HepG2 (cell line): ENCODE measurements around the gene CDC42EP4. TPM values are rescaled to one million over a fixed set of nuclear protein-coding genes. Genes with fewer than 3 reads are reported as not detected.

Source experiments
- AKAP8 ChIP-seq: sonication (generic); formaldehyde crosslinking; IDR thresholded peaks from 2 replicates; pipeline ENCODE4 v1.5.1; 2020; ENCODE audit warnings: mild to moderate bottlenecking, missing genetic modification reagents
- CCAR2 ChIP-seq: fragments of 200-400 bp; formaldehyde crosslinking; optimal IDR thresholded peaks from 2 replicates; pipeline ENCODE3; 2018; ENCODE audit warnings: low read depth, mild to moderate bottlenecking, low read length, moderate library complexity
- GPN1 ChIP-seq: sonication (generic); formaldehyde crosslinking; IDR thresholded peaks from 2 replicates; pipeline ENCODE4 v1.5.1; 2020; ENCODE audit warnings: missing genetic modification reagents, borderline replicate concordance
- NCOA2 ChIP-seq: sonication (generic); formaldehyde crosslinking; IDR thresholded peaks from 2 replicates; pipeline ENCODE4 v1.8.0; 2022; ENCODE audit warnings: inconsistent platforms
- NFKBIZ ChIP-seq: IDR thresholded peaks from 2 replicates; pipeline ENCODE4 v1.6.1; 2018; ENCODE audit warnings: missing genetic modification reagents, missing compliant biosample characterization
- NR2F2 ChIP-seq: IDR thresholded peaks from 2 replicates; pipeline ENCODE4 v1.6.1; 2012; ENCODE audit warnings: low read depth, inconsistent platforms, borderline replicate concordance
- PCBP2 ChIP-seq: fragments of 200-400 bp; formaldehyde crosslinking; optimal IDR thresholded peaks from 2 replicates; pipeline ENCODE3; 2018; ENCODE audit warnings: low read length, low read depth; ENCODE audit not compliant: poor library complexity, severe bottlenecking
- POLR2AphosphoS2 ChIP-seq: IDR thresholded peaks from 2 replicates; pipeline ENCODE4 v1.6.1; 2011; ENCODE audit warnings: low read depth, low read length, improper control_type of control experiment
- SIX4 ChIP-seq: sonication (generic); formaldehyde crosslinking; IDR thresholded peaks from 2 replicates; pipeline ENCODE4 v1.4.0; 2020; ENCODE audit warnings: missing genetic modification reagents
- SSRP1 ChIP-seq: IDR thresholded peaks from 2 replicates; pipeline ENCODE4 v1.6.1; 2016; ENCODE audit warnings: control low read depth
- WIZ ChIP-seq: sonication (generic); formaldehyde crosslinking; IDR thresholded peaks from 2 replicates; pipeline ENCODE4 v1.5.1; 2020; ENCODE audit warnings: mild to moderate bottlenecking, missing genetic modification reagents
- ZEB1 ChIP-seq: IDR thresholded peaks from 2 replicates; pipeline ENCODE4 v1.6.1; 2012; ENCODE audit warnings: mild to moderate bottlenecking, low read depth, inconsistent platforms; ENCODE audit not compliant: insufficient replicate concordance
- ZNF136 ChIP-seq: sonication (generic); formaldehyde crosslinking; IDR thresholded peaks from 2 replicates; pipeline ENCODE4 v1.8.1; 2022; ENCODE audit warnings: low read depth, mild to moderate bottlenecking, moderate library complexity, missing genetic modification reagents
- ZNF205 ChIP-seq: IDR thresholded peaks from 2 replicates; pipeline ENCODE4 v1.6.1; 2018; ENCODE audit warnings: missing biosample characterization, missing genetic modification reagents
- ZNF225 ChIP-seq: sonication (generic); formaldehyde crosslinking; IDR thresholded peaks from 2 replicates; pipeline ENCODE4 v1.4.0; 2020; ENCODE audit warnings: mild to moderate bottlenecking, missing genetic modification reagents
- ZNF446 ChIP-seq: sonication (generic); formaldehyde crosslinking; IDR thresholded peaks from 2 replicates; pipeline ENCODE4 v1.5.0; 2020; ENCODE audit warnings: mild to moderate bottlenecking, missing genetic modification reagents
- ZNF546 ChIP-seq: sonication (generic); formaldehyde crosslinking; conservative IDR thresholded peaks from 2 replicates; pipeline ENCODE4 v1.8.1; 2023; ENCODE audit warnings: mild to moderate bottlenecking, missing genetic modification reagents
- ZNF607 ChIP-seq: sonication (generic); formaldehyde crosslinking; IDR thresholded peaks from 2 replicates; pipeline ENCODE4 v1.5.1; 2020; ENCODE audit warnings: missing genetic modification reagents, mild to moderate bottlenecking, borderline replicate concordance
- ZNF652 ChIP-seq: IDR thresholded peaks from 2 replicates; pipeline ENCODE4 v1.6.1; 2016; ENCODE audit warnings: low read depth, borderline replicate concordance
- ZNF766 ChIP-seq: sonication (generic); formaldehyde crosslinking; IDR thresholded peaks from 2 replicates; pipeline ENCODE4 v1.5.0; 2020; ENCODE audit warnings: missing genetic modification reagents, borderline replicate concordance
- polyA plus RNA-seq, 8 experiments: library from polyadenylated mRNA; depleted of rRNA in 3 of 8; stranded (reverse) in 7 of 8; unstranded in 1 of 8; fragments of >200 nt; fragmentation: Illumina TruSeq in 4 of 8; extraction: Trizol in 4 of 8; gene quantifications; 2 replicates each; pipeline versions ENCODE4 v1.2.1 to v1.2.3, GENCODE V29; 2011 to 2016; ENCODE audit warnings: low read depth in 4 of 8, missing spikeins in 1 of 8, mixed read lengths in 1 of 8; ENCODE audit not compliant: insufficient read depth in 1 of 8
- total RNA-seq, 5 experiments: library from RNA; depleted of rRNA; stranded (reverse); fragments of >200 nt; fragmentation: Illumina TruSeq; extraction: Trizol; gene quantifications; 2 replicates each; pipeline ENCODE4 v1.2.3, GENCODE V29; 2016; ENCODE audit warnings: low read depth in 1 of 5
- TF ChIP-seq, protein P1 (sequence below): sonication (generic); formaldehyde crosslinking; IDR thresholded peaks from 2 replicates; pipeline ENCODE4 v1.4.0; 2020; ENCODE audit warnings: missing genetic modification reagents, borderline replicate concordance
- TF ChIP-seq, protein P2 (sequence below): sonication (generic); formaldehyde crosslinking; IDR thresholded peaks from 2 replicates; pipeline ENCODE4 v1.8.0; 2022; ENCODE audit warnings: mild to moderate bottlenecking, missing genetic modification reagents; ENCODE audit not compliant: insufficient replicate concordance
- TF ChIP-seq, protein P3 (sequence below): sonication (generic); formaldehyde crosslinking; IDR thresholded peaks from 2 replicates; pipeline ENCODE4 v1.4.0; 2020; ENCODE audit warnings: missing genetic modification reagents
- TF ChIP-seq, protein P4 (sequence below): sonication (generic); formaldehyde crosslinking; IDR thresholded peaks from 2 replicates; pipeline ENCODE4 v1.4.0; 2020; ENCODE audit warnings: mild to moderate bottlenecking, missing genetic modification reagents

The CDC42EP4 gene
- total and polyA plus RNA-seq, 2 of the 13 experiments (the other 11 are each of a cell fraction or from before 2014, with no cell fraction given) = 19.0 to 54.0 TPM

DNA sequence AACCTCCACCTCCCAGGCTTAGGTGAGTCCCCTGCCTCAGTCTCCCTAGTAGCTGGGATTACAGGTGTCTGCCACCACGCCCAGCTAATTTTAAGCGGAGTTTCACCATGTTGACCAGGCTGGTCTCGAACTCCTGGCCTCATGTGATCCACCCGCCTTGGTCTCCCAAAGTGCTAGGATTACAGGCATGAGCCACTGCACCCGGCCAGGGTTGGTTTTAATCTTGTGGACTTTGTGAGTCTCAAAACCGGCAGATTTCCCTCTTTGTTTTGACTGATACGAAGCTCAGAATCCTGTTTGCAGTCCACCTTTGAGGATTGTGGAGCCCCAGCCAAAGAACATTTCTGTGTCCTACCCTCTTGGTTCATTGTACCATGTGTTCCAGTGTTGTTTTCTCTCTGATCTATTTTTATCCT is 33.7 kb downstream of the CDC42EP4 start (continued):
- TF ChIP-seq, protein P1, sequence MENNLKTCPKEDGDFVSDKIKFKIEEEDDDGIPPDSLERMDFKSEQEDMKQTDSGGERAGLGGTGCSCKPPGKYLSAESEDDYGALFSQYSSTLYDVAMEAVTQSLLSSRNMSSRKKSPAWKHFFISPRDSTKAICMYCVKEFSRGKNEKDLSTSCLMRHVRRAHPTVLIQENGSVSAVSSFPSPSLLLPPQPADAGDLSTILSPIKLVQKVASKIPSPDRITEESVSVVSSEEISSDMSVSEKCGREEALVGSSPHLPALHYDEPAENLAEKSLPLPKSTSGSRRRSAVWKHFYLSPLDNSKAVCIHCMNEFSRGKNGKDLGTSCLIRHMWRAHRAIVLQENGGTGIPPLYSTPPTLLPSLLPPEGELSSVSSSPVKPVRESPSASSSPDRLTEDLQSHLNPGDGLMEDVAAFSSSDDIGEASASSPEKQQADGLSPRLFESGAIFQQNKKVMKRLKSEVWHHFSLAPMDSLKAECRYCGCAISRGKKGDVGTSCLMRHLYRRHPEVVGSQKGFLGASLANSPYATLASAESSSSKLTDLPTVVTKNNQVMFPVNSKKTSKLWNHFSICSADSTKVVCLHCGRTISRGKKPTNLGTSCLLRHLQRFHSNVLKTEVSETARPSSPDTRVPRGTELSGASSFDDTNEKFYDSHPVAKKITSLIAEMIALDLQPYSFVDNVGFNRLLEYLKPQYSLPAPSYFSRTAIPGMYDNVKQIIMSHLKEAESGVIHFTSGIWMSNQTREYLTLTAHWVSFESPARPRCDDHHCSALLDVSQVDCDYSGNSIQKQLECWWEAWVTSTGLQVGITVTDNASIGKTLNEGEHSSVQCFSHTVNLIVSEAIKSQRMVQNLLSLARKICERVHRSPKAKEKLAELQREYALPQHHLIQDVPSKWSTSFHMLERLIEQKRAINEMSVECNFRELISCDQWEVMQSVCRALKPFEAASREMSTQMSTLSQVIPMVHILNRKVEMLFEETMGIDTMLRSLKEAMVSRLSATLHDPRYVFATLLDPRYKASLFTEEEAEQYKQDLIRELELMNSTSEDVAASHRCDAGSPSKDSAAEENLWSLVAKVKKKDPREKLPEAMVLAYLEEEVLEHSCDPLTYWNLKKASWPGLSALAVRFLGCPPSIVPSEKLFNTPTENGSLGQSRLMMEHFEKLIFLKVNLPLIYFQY = no peak
- TF ChIP-seq ZNF205 (CRISPR knock-in tag) = no peak
- TF ChIP-seq CCAR2 = no peak
- peak; percentile 48; the same call in 1 of the 2 replicates for TF ChIP-seq NR2F2
- no peak for TF ChIP-seq ZNF652 (CRISPR knock-in tag)
- no peak for TF ChIP-seq PCBP2
- TF ChIP-seq ZNF446 (CRISPR knock-in tag) = no peak
- TF ChIP-seq, protein P2, sequence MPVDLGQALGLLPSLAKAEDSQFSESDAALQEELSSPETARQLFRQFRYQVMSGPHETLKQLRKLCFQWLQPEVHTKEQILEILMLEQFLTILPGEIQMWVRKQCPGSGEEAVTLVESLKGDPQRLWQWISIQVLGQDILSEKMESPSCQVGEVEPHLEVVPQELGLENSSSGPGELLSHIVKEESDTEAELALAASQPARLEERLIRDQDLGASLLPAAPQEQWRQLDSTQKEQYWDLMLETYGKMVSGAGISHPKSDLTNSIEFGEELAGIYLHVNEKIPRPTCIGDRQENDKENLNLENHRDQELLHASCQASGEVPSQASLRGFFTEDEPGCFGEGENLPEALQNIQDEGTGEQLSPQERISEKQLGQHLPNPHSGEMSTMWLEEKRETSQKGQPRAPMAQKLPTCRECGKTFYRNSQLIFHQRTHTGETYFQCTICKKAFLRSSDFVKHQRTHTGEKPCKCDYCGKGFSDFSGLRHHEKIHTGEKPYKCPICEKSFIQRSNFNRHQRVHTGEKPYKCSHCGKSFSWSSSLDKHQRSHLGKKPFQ (CRISPR knock-in tag) = no peak
- no peak for TF ChIP-seq NCOA2 (CRISPR knock-in tag)
- TF ChIP-seq ZNF546 = no peak
- 0 out of 2 replicates have a peak, but pooled peaks have one; percentile 71 for TF ChIP-seq ZNF136 (CRISPR knock-in tag)
- TF ChIP-seq, protein P3, sequence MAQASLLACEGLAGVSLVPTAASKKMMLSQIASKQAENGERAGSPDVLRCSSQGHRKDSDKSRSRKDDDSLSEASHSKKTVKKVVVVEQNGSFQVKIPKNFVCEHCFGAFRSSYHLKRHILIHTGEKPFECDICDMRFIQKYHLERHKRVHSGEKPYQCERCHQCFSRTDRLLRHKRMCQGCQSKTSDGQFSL = no peak
- TF ChIP-seq AKAP8 (CRISPR knock-in tag) = no peak
- TF ChIP-seq WIZ = no peak
- TF ChIP-seq ZNF607 (CRISPR knock-in tag) = no peak
- no peak for TF ChIP-seq SSRP1 (CRISPR knock-in tag)
- TF ChIP-seq ZNF225 = no peak
- TF ChIP-seq ZNF766 (CRISPR knock-in tag) = no peak
- TF ChIP-seq GPN1 = no peak
- TF ChIP-seq SIX4 (CRISPR knock-in tag) = no peak
- TF ChIP-seq, protein P4, sequence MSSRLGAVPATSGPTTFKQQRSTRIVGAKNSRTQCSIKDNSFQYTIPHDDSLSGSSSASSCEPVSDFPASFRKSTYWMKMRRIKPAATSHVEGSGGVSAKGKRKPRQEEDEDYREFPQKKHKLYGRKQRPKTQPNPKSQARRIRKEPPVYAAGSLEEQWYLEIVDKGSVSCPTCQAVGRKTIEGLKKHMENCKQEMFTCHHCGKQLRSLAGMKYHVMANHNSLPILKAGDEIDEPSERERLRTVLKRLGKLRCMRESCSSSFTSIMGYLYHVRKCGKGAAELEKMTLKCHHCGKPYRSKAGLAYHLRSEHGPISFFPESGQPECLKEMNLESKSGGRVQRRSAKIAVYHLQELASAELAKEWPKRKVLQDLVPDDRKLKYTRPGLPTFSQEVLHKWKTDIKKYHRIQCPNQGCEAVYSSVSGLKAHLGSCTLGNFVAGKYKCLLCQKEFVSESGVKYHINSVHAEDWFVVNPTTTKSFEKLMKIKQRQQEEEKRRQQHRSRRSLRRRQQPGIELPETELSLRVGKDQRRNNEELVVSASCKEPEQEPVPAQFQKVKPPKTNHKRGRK (CRISPR knock-in tag) = no peak
- TF ChIP-seq NFKBIZ (CRISPR knock-in tag) = no peak
- no peak for TF ChIP-seq ZEB1
- TF ChIP-seq POLR2AphosphoS2 = no peak
